ENCODE measurements around the gene FIBCD1. TPM values are rescaled to one million over a fixed set of nuclear protein-coding genes. Genes with fewer than 3 reads are reported as not detected.
A peak's percentile ranks its signal among the peaks of the same experiment; 100 is the strongest.
"Not testable (repeated sequence)": the region's sequence is repeated elsewhere in the genome, so short reads cannot be mapped to it uniquely, and the experiment has no call there.

The FIBCD1 gene
- total RNA-seq, 1 donor from 2014 or later, result 0.53 TPM

- no peaks in the 10 kb centered on the region for H3K36me3 Mint-ChIP-seq
- no peaks in the 10 kb centered on the region for H3K9me3 Mint-ChIP-seq
- DNase-seq (ENCODE audit: extremely low spot score, unreplicated experiment), result no peak
- no peak for TF ChIP-seq CTCF (conservative IDR thresholded peaks at IDR 0.05)
- H3K4me1 Mint-ChIP-seq (ENCODE audit: unreplicated experiment), result no peaks in the 10 kb centered on the region
- no peak overlapping the region for H3K27ac Mint-ChIP-seq
- H3K4me3 Mint-ChIP-seq, result no peak overlapping the region
- H3K27me3 Mint-ChIP-seq, result peaks cover 3% of the 10 kb centered on the region
Measured at GRCh38 chr9:130960522-130961378, 21.7 kb upstream of the FIBCD1 start.

- TF ChIP-seq CTCF (conservative IDR thresholded peaks at IDR 0.05), result no peak
- Mint-ChIP-seq H3K9me3 (no peaks in the 10 kb centered on the region), H3K27me3 (peaks cover 3% of the 10 kb centered on the region), H3K4me3 (no peak overlapping the region), H3K4me1 (ENCODE audit: unreplicated experiment) (no peaks in the 10 kb centered on the region), H3K36me3 (no peaks in the 10 kb centered on the region), H3K27ac (no peak overlapping the region)
- DNase-seq (ENCODE audit: extremely low spot score, unreplicated experiment), result no peak
Measured at GRCh38 chr9:130959809-130960334, 20.8 kb upstream of the FIBCD1 start.

GRCh38 chr9:130958564-130958963 lies 19.5 kb upstream of the FIBCD1 start:
- H3K4me3 Mint-ChIP-seq, result peak overlapping the region; percentile 28
- H3K36me3 Mint-ChIP-seq; H3K4me1 Mint-ChIP-seq (ENCODE audit: unreplicated experiment); H3K27me3 Mint-ChIP-seq; H3K9me3 Mint-ChIP-seq; H3K27ac Mint-ChIP-seq: not testable (repeated sequence)
- DNase-seq (ENCODE audit: extremely low spot score, unreplicated experiment), result peak; percentile 70

- Mint-ChIP-seq H3K36me3 (no peaks in the 10 kb centered on the region), H3K4me3 (no peak overlapping the region), H3K9me3 (no peaks in the 10 kb centered on the region), H3K4me1 (ENCODE audit: unreplicated experiment) (no peaks in the 10 kb centered on the region), H3K27ac (peak overlapping the region; percentile 21), H3K27me3 (peaks cover 3% of the 10 kb centered on the region)
- no peak for TF ChIP-seq CTCF (conservative IDR thresholded peaks at IDR 0.05)
- no peak for DNase-seq (ENCODE audit: extremely low spot score, unreplicated experiment)
Measured at GRCh38 chr9:130957451-130958203, 18.6 kb upstream of the FIBCD1 start.

GRCh38 chr9:130956636-130957450 lies 17.8 kb upstream of the FIBCD1 start:
- no peak for DNase-seq (ENCODE audit: extremely low spot score, unreplicated experiment)
- Mint-ChIP-seq H3K27me3 (peaks cover 10% of the 10 kb centered on the region), H3K9me3 (no peaks in the 10 kb centered on the region), H3K36me3 (no peaks in the 10 kb centered on the region), H3K4me1 (ENCODE audit: unreplicated experiment) (no peaks in the 10 kb centered on the region), H3K27ac (no peak overlapping the region), H3K4me3 (no peak overlapping the region)
- TF ChIP-seq CTCF (conservative IDR thresholded peaks at IDR 0.05), result no peak
